Endothelial cell of umbilical vein (primary cell): ENCODE measurements around the gene MED1. TPM values are rescaled to one million over a fixed set of nuclear protein-coding genes. Genes with fewer than 3 reads are reported as not detected.

ENCODE experiments used
- BruUV-seq: library from RNA; stranded (reverse); fragments of 400-500 nt; replicated peaks from 2 replicates; lab custom pipeline; 2021; lab: Mats Ljungman, UMichigan
- CTCF ChIA-PET: fragments of 300-600, 350-600 bp; sonication (Branson Sonifier 250); formaldehyde crosslinking; loops from one replicate; lab custom pipeline; 2021; ENCODE audit warnings: antibody characterized with exemption, inconsistent platforms; lab: Charles Lee
- POLR2A ChIA-PET: fragments of 300-600, 350-600 bp; sonication (Branson Sonifier 250); formaldehyde crosslinking; loops from one replicate; lab custom pipeline; 2021; ENCODE audit warnings: antibody characterized with exemption, inconsistent platforms; lab: Charles Lee
- DNase-seq: peaks from one replicate; pipeline ENCODE4 v3.0.0-alpha.2; 2011; ENCODE audit warnings: low read depth, low spot score
- FAIRE-seq: peaks from 2 replicates; lab custom pipeline; 2011; peaks lifted over from hg19 to GRCh38; lab: Jason Lieb, UNC
- H2AFZ ChIP-seq: 2 replicates; pipeline ENCODE4 v1.6.0; 2012; ENCODE audit warnings: low read depth, low read length, control low read depth, inconsistent platforms
- H3K27ac ChIP-seq: 2 replicates; pipeline ENCODE4 v1.5.1; 2011; ENCODE audit warnings: low read depth, mild to moderate bottlenecking, control low read depth, low read length, moderate library complexity; ENCODE audit not compliant: insufficient read depth
- H3K27me3 ChIP-seq, 2 experiments: 2 replicates each; pipeline versions ENCODE4 v1.6.0 to v1.6.1; 2011; ENCODE audit warnings: low read length in 2 of 2, mixed read lengths in 1 of 2; ENCODE audit not compliant: control insufficient read depth in 2 of 2, insufficient read depth in 2 of 2
- H3K36me3 ChIP-seq, 2 experiments: 2 replicates in 1 of 2; 3 replicates in 1 of 2; pipeline ENCODE4 v1.5.1; 2011; ENCODE audit warnings: low read length in 2 of 2, mild to moderate bottlenecking in 1 of 2, moderate library complexity in 1 of 2; ENCODE audit not compliant: control insufficient read depth in 2 of 2, insufficient read depth in 2 of 2; ENCODE audit errors: extremely low read depth in 1 of 2
- H3K4me1 ChIP-seq: 3 replicates; pipeline ENCODE4 v1.5.1; 2011; ENCODE audit warnings: mild to moderate bottlenecking, low read length; ENCODE audit not compliant: control insufficient read depth, insufficient read depth; ENCODE audit errors: extremely low read depth
- H3K4me2 ChIP-seq: 2 replicates; pipeline ENCODE4 v1.6.1; 2011; ENCODE audit warnings: low read length, control low read depth, mixed read lengths; ENCODE audit not compliant: insufficient read depth
- H3K4me3 ChIP-seq, 3 experiments: fragments of 200-600 bp in 1 of 3; sonication (generic), shearing (Covaris generic) in 1 of 3; replicated peaks in 1 of 3; 2 replicates each; pipeline ENCODE4 v1.5.1; 2011 to 2016; ENCODE audit warnings: control low read depth in 3 of 3, low read length in 3 of 3, mild to moderate bottlenecking in 2 of 3, inconsistent platforms in 1 of 3, low read depth in 1 of 3, moderate library complexity in 1 of 3; ENCODE audit not compliant: insufficient read depth in 1 of 3
- H3K79me2 ChIP-seq: 2 replicates; pipeline ENCODE4 v1.6.0; 2012; ENCODE audit warnings: low read length, inconsistent platforms; ENCODE audit not compliant: control insufficient read depth, insufficient read depth
- H3K9ac ChIP-seq: replicated peaks from 2 replicates; pipeline ENCODE3; 2011; ENCODE audit warnings: low read length, control low read depth; ENCODE audit not compliant: insufficient read depth; ENCODE audit errors: extremely low read depth
- H3K9me1 ChIP-seq: replicated peaks from 3 replicates; pipeline ENCODE4 v1.6.0; 2011; ENCODE audit warnings: mild to moderate bottlenecking, low read length; ENCODE audit not compliant: control insufficient read depth, insufficient read depth; ENCODE audit errors: extremely low read depth
- H3K9me3 ChIP-seq: replicated peaks from 2 replicates; pipeline ENCODE4 v1.5.1; 2012; ENCODE audit warnings: low read length, inconsistent platforms; ENCODE audit not compliant: control insufficient read depth, insufficient read depth
- H4K20me1 ChIP-seq: replicated peaks from 2 replicates; pipeline ENCODE3; 2011; ENCODE audit warnings: mild to moderate bottlenecking, low read length; ENCODE audit not compliant: control insufficient read depth, insufficient read depth; ENCODE audit errors: extremely low read depth
- EZH2 ChIP-seq: IDR thresholded peaks from 2 replicates; pipeline ENCODE4 v1.6.1; 2012; ENCODE audit warnings: borderline replicate concordance, low read depth, mild to moderate bottlenecking, moderate library complexity, low read length, inconsistent platforms; ENCODE audit not compliant: severe bottlenecking
- FOS ChIP-seq: IDR thresholded peaks from 2 replicates; pipeline ENCODE4 v1.6.1; 2011; ENCODE audit warnings: mild to moderate bottlenecking, low read length, moderate library complexity, borderline replicate concordance; ENCODE audit not compliant: insufficient read depth
- GATA2 ChIP-seq: IDR thresholded peaks from 2 replicates; pipeline ENCODE4 v1.7.0; 2011; ENCODE audit warnings: low read depth, mild to moderate bottlenecking, moderate library complexity, mixed read lengths, low read length; ENCODE audit not compliant: insufficient read length, insufficient read depth
- JUN ChIP-seq: IDR thresholded peaks from 2 replicates; pipeline ENCODE4 v1.6.1; 2011; ENCODE audit warnings: borderline replicate concordance, low read depth; ENCODE audit not compliant: insufficient read length, insufficient read depth
- MYC ChIP-seq: IDR thresholded peaks from one replicate; pipeline ENCODE4 v1.6.1; 2011; ENCODE audit warnings: mild to moderate bottlenecking, low read depth, low read length
- POLR2A ChIP-seq: IDR thresholded peaks from 2 replicates; pipeline ENCODE4 v1.6.1; 2012; ENCODE audit warnings: low read depth, mild to moderate bottlenecking, control low read depth, low read length
- POLR2AphosphoS5 ChIP-seq: IDR thresholded peaks from 2 replicates; pipeline ENCODE4 v1.6.1; 2012; ENCODE audit warnings: low read depth, mild to moderate bottlenecking, control low read depth, low read length, moderate library complexity; ENCODE audit not compliant: insufficient read depth
- dilution Hi-C: fragments of 300-500 bp; cut with MboI; formaldehyde crosslinking; loops from one replicate; pipeline ENCODE4 v1.15.0; 2019; ENCODE audit warnings: low sequenced_read_pairs; ENCODE audit not compliant: extremely low pct_ligation_motif_present
- intact Hi-C: fragments of 100-400 bp; cut with micrococcal nuclease; formaldehyde crosslinking; loops from one replicate; pipeline ENCODE4 v1.10.0; 2022
- polyA plus RNA-seq, 4 experiments: library from polyadenylated mRNA; depleted of rRNA in 3 of 4; stranded (reverse) in 3 of 4; unstranded in 1 of 4; fragments of >200 nt; gene quantifications; 2 replicates each; pipeline versions ENCODE4 v1.2.1 to v1.2.3, GENCODE V29; 2011 to 2012; ENCODE audit warnings: missing spikeins in 1 of 4
- total RNA-seq: library from RNA; stranded (reverse); gene quantifications from 2 replicates; pipeline ENCODE4 v1.2.3, GENCODE V29; 2021
- TF ChIP-seq, protein P1 (sequence below), 2 donors: IDR thresholded peaks; 1 replicate in 1 of 2; 2 replicates in 1 of 2; pipeline ENCODE4 v1.5.1; 2011; ENCODE audit warnings: low read length in 2 of 2, mild to moderate bottlenecking in 2 of 2, moderate library complexity in 2 of 2, control low read depth in 1 of 2, inconsistent platforms in 1 of 2, low read depth in 1 of 2; ENCODE audit not compliant: insufficient read depth in 1 of 2; ENCODE audit errors: extremely low read depth in 1 of 2
- TF ChIP-seq, protein P2 (sequence below): IDR thresholded peaks from 2 replicates; pipeline ENCODE4 v1.6.1; 2011; ENCODE audit not compliant: insufficient read depth, insufficient read length

MED1 gene
- total and polyA plus RNA-seq, 2 donors (not counting 3 experiments of a cell fraction or from before 2014, with no cell fraction given): 19.8 to 46.2 TPM

DNA sequence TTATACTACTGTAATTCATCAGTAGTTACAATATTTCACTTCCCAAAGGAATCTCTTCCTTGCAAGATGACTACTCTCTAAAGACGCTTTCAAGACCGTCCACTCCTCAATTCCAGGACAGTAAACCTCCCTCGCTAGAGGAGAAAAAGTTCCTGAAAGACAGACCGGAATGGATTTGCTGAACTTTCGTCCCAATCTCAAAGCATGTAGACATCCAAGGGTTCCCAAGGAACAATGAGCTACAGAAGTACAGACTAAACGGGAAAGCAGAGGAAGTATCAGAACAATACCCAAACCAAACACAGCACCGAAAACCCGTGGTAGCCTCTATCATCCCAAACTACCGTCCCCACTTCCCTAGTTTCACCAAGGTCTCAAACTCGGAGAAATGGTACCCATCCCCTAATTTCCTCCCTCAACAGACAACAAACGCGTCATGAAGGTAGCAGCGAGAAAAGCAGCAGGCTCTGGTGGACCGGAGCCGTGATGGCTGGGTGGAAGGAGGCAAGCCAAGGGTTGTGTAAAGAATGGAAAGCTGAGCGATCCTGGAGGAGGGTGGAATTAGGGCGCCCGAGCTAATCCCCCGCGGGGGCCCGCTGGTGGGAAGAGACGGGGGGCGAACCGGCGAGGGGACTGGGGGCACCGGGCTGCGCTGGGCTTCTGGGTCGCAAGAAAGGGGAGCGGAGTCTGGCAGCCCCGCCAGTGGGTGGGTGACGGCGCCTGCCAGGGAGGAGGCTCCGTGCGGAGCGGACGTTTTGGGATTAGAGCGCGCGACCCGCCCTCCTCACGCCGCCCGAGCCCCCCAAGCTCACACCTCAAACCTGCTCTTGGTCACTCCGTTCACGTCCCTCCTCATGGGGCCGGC, 50.3 kb downstream of the MED1 start:
- Histone ChIP-seq H4K20me1 (no peaks in the 10 kb centered on the region), H3K9me1 (no peaks in the 10 kb centered on the region), H3K9ac (peak overlapping the region; percentile 79), H3K27me3 (no peaks in the 10 kb centered on the region), H3K36me3 (no peaks in the 10 kb centered on the region), H3K4me1 (peaks cover 11% of the 10 kb centered on the region), H3K79me2 (no peaks in the 10 kb centered on the region), H2AFZ (peak overlapping the region; percentile 63), H3K9me3 (no peaks in the 10 kb centered on the region), H3K27ac (peak overlapping the region; percentile 35), H3K4me3 (peak overlapping the region; percentile 74 to 90 (median 81)), H3K4me2 (peak overlapping the region; percentile 80)
- dilution Hi-C loops (no loop called here), intact Hi-C loops (loop anchor here (2.0 kb wide), 1 partner anchor 130 kb away; no protein-coding TSS in a partner anchor)
- ChIA-PET POLR2A (interaction anchor here (0.6 to 1.6 kb wide), 3 partner anchors 13 to 201 kb away, joined by 3 to 5 read pairs (median 5); partner anchors contain the start of gene RPL19), CTCF (interaction anchor here (0.7 to 1.7 kb wide), 4 partner anchors 94 to 418 kb away, joined by 3 to 12 read pairs (median 4); no protein-coding TSS in a partner anchor)
- DNase-seq (peak; percentile 58), FAIRE-seq (no peak)
- TF ChIP-seq MYC (no peak), POLR2A (no peak), GATA2 (no peak), POLR2AphosphoS5 (no peak), JUN (no peak), EZH2 (no peak), FOS (no peak)
- TF ChIP-seq, protein P1, sequence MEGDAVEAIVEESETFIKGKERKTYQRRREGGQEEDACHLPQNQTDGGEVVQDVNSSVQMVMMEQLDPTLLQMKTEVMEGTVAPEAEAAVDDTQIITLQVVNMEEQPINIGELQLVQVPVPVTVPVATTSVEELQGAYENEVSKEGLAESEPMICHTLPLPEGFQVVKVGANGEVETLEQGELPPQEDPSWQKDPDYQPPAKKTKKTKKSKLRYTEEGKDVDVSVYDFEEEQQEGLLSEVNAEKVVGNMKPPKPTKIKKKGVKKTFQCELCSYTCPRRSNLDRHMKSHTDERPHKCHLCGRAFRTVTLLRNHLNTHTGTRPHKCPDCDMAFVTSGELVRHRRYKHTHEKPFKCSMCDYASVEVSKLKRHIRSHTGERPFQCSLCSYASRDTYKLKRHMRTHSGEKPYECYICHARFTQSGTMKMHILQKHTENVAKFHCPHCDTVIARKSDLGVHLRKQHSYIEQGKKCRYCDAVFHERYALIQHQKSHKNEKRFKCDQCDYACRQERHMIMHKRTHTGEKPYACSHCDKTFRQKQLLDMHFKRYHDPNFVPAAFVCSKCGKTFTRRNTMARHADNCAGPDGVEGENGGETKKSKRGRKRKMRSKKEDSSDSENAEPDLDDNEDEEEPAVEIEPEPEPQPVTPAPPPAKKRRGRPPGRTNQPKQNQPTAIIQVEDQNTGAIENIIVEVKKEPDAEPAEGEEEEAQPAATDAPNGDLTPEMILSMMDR (IDR thresholded peaks at IDR 0.05; ENCODE audit: extremely low read depth in 1 of 2, insufficient read depth in 1 of 2, low read depth in 1 of 2, low read length in 2 of 2): no peak
- TF ChIP-seq, protein P2, sequence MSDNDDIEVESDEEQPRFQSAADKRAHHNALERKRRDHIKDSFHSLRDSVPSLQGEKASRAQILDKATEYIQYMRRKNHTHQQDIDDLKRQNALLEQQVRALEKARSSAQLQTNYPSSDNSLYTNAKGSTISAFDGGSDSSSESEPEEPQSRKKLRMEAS: no peak
- no TSS peak for BruUV-seq
